GM21786 (cell line): ENCODE data around the gene ZNF12.

Experiments used
- ATAC-seq: cut with Tn5 transposase; IDR thresholded peaks from one replicate; pipeline ENCODE4 v1.9.1; 2021; ENCODE audit not compliant: unreplicated experiment

The ZNF12 gene

GRCh38 chr7:6648066-6648814, 58.5 kb downstream of the ZNF12 start:
- no peak for ATAC-seq

GRCh38 chr7:6647541-6647940, 59.2 kb downstream of the ZNF12 start:
- ATAC-seq = no peak

GRCh38 chr7:6647080-6647479, 59.7 kb downstream of the ZNF12 start:
- ATAC-seq = no peak

DNA sequence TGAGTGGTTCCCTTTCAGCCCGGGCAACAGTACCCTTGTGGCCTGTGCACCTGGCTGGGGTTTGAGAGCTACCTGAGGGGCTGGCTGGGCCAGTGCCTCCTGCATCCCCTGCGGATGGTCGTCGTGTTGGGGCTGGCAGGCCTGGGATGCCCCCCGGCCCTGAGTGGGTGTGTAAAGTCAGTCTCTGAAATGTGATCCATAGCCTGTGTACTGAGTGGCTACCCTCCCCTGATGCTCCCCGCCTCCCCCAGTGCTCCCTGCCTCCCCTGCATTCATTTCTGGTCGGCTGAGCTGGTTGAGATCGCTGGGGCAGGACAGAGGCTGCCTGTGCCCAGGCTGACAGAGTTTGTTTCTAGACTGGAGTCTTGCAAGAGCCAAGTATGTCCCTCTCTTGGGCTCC, 60.3 kb downstream of the ZNF12 start:
- ATAC-seq = no peak

GRCh38 chr7:6644728-6645127, 62.0 kb downstream of the ZNF12 start:
- ATAC-seq = no peak

- no peak for ATAC-seq
Measured at GRCh38 chr7:6643915-6644625, 62.7 kb downstream of the ZNF12 start.

GRCh38 chr7:6642861-6643640, 63.7 kb downstream of the ZNF12 start:
- no peak for ATAC-seq

GRCh38 chr7:6642239-6642839, 64.4 kb downstream of the ZNF12 start:
- ATAC-seq = no peak

DNA sequence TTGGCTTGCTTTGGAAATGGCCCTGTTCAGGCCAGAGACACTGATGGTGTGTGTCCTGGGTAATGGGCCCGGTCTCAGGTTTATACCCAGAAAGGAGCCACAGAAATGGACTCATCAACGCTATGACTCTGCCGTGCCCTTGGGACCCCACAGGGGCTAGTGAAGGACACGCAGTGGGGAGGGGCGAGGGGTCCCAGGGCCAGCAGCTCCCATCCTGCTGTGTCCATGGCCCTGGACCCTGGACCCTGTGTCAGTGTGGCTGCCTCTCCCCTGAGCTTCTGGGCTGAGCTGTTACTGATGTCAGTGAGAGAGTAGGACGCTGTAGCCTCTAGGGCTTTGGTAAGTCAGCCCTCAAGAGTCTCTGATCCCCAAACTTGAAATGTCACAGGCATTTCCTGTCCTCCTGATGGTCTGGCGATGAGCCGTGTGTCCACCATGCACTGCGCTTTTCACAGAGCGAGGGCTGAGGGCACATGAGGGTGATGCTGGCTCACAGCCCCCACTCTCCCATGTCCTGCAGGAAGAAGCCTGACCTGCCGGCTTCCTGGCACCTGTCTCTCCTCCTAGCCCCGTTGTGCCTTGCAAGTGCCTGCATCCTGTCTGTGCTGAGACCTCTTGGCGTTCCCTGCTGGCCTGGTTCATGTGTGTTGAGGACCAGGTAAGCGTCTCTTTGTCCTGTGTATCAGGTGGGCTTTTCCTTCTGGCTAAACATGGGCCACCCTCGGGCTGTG, 65.3 kb downstream of the ZNF12 start:
- ATAC-seq = no peak

DNA sequence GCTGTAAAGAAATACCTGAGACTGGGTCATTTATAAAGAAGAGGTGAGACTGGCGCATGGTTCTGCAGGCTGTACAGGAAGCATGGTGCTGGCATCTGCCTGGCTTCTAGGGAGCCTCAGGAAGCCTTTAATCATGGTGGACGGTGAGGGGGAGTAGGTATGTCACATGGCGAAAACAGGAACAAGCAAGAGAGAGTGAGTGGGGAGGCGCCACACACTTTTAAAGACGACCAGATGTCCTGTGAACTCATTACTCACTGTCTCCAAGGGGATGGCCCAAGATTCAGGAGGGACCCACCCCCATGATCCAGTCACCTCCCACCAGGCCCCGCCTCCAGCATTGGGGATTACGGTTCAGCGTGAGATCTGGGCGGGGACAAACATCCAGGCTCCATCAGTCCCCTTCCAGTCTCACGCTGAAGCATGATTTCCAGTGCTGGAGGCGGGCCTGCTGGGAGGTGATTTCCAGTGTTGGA, 66.5 kb downstream of the ZNF12 start:
- no peak for ATAC-seq

DNA sequence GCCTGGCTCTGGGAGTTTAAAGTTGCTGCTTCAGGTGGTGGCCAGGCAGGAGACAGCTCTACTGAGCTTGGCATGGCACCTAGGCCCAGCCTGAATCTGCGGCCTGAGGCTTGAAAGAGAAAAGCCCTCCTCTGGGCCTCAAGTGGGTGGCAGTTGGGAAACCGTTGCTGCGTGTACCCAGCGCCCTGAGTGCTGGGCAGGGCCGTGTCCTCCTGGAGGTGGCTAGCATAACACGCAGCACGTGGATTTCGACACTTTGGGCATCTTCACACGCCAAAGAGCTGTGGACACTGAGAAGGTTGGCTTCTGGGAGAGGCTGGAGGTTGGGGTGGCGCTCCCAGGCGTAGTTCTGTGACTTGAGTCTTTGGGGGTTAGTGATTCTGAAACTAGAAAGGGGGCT, 67.1 kb downstream of the ZNF12 start:
- no peak for ATAC-seq

- ATAC-seq = no peak
Measured at GRCh38 chr7:6639032-6639431, 67.7 kb downstream of the ZNF12 start.
